MV-4-11 (cell line): Measurements from ENCODE around the gene CEP112.
"Not testable (repeated sequence)": the region's sequence is repeated elsewhere in the genome, so short reads cannot be mapped to it uniquely, and the experiment has no call there.

Source experiments
- DNase-seq: peaks from one replicate; lab custom pipeline; 2025; lab: John Stamatoyannopoulos, UW

CEP112 gene

DNA sequence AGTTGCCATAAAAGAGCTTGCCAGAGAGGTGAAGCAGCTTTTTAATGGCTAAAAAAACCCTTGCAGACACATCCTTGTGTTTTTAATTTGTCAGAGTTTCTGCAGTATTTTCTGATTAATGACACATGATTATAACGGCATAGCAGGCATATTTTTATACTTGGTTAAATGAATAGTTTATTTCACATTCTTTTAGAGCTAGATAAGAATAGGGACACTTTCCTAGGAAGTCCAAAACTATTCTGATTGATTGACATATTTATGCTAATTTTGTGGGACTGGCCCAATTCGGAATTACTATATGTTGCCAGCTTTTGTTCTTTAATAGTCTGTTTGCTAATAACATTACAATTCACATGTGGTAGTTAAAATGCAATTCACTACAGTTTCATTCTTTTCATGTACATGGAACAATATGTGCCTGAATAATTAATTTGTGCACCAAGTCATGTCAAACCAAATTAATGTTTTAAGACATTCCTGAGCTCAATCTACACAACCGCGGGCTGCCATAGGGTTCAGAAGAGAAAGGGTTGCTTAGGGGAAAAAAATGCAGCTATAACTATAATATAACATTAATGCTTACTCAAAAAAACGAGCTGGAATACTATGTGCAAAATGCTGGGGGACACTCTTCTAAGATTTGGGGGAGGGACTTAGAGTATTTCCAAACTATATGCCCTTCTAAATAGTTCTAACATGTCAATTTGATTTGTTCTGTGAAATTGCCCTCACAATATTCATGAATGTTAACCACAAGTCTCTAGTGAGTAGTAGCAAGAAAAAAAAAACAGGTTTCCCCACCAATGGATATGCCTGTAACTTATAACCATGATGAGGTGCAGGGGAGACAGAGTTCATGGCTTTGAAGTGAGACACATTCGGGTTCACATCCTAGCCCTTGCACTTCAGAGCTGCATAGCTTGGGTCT lies 305.4 kb downstream of the CEP112 start:
- no peak for DNase-seq

DNA sequence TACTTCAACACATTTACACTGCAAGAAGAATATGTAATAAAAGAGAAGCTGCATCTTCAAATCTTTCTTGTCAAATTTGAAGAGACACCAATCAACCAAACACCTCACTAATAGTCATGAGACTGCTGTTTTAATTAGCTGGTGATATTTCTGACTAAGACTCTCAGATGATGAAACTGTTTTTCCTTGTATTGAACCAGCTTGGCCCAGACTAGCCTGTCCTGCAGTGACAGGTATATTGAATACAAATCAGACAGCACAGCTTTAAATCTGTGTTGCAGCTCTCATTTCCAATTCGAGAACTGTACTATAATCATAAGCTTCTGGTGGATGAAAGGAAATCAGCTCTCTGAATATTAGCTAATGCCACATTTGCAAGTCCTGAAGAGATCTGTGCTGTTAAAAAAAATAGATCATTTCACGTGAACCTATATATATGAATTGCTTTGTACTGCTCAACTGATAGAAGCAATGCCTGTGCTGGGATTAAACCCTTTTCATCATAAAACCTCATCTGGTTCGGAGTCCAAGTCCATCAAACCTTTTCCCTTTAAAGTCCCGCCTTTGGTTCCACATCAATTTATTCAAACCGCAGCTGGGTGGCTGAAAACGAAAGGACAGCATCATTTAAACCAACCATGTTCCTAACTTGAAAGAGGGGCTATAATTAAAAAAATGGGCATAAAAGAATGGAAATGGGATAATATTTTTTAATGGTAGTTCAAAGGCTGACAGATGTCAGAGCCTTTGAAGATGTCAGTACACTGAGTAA lies 306.2 kb downstream of the CEP112 start:
- DNase-seq = no peak

DNA sequence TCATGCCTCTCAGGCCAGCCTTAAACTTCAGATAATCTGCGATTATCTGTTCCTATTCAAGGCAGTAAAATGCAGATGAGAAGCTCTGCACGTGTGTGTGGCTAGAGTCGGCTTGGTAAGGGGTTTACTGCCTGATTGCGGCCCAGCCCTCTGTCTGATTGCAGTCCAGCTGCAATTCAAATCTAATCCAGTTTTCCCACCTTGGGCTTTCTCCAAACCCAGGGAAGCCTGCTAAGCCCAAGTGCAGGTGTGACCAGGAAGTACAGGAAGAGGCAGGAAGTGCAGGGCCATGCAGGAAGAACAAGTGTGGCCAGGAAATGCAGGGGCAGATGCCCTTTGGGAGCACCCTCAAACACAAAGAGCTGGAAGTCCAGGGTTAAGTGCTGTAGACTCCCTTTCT lies 314.9 kb downstream of the CEP112 start:
- DNase-seq = no peak

DNA sequence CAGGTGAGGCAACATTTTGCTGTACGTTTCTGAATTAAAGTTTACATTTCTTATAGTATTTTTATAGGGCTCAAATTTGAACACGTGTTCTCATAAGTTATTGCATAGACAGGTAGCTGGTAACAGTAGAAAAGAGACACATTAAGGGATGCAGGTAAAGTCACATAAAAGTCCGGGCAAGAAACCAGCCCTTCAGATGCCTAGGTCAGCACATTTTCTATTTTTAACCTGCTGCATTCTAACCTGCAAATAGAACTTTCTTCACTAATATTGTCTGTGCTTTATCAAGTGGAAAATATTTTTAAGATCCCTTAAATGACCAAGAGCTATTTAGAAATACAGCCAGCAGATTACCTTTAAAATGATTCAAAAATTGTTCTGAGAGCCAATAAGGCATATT lies 323.1 kb downstream of the CEP112 start:
- DNase-seq = no peak

DNA sequence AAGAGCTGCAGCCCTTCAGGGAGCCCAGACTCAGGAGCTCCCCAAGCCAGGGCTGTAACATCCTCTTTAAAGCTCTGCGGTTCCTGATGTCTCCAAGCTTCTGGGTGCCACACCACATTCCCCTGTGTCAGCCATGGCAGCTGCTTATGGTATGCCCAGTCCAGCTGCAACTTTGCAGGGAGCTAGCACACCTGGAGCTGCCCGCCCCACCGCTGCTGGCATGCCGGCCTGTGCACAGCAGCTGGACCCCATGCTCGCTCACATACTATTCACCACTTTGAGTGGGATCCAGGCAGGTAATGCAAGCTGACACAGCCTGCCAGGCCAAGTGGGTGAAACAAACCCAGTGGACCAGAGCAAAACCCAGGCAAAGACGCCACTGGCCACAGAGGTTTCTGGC lies 324.9 kb downstream of the CEP112 start:
- no peak for DNase-seq

DNA sequence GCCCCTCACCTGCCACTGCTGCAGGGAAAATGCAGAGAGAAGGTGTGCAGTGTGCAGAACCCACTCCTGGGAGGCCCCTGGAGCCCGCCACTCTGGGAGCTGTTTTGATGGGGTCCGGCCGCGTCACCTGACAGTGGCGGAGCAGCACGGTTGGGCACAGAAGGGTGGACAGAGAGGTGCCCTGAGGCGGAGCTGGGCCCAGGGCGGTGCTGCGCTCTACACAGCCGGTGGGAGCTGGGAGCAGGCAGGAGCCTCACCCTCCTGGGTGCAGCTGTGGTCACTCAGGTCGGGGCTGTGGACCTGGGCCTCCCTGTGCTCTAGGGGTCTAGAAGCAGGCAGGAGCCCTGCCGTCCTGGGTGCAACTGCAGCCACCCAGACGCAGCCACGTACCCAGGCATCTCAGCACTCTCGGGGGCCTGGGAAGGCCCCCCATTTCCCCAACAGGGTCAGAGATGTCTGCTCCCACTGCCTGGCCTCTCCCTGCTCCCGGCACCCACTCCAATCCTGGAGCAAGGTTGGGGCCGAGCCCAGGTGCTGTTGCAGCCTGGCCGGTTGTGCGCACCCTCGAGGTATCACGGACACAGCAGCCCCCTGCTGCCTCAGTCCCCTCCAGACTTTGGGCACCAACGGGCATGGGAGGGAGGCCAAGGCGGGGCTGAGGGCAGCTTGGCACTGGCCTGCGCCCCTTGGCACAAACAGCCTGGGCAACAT lies 326.1 kb downstream of the CEP112 start:
- no peak for DNase-seq

DNA sequence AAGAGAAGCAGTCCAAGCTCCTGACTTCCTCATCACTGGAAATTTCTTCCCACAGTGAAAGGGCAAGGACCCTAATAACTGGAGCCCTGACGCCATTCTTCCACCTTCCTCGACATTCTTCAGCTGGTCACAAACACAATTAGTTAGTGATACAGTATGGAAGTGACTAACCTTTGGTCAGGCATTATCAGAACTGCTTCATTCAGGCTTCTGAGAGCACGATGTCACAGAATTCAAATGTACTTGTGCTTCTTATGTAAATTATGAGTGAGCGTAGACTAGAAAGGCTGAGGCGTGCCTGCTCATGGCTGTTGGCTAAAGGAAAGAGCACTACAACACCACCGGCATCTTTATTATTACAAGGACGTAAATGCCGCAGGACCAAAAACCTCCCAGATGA lies 327.5 kb downstream of the CEP112 start:
- no peak for DNase-seq

DNA sequence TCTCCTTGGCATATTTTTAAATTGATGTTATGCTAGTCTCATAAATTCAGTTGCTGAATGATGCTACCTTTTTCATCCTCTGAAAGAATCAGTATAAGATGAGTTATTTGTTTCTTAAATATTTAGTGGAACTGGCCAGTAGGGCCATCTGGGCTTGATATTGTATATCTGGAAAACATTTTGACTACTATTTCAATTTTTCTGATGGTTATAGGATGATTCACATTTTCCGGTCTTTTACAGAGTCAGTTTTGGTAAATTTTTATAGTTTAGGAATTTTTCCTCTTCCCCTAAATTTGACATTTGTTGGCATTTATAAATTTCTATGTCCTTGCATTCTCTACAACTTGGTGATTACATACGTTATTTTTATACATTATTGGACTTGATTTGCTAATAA lies 334.2 kb downstream of the CEP112 start:
- DNase-seq = no peak

DNA sequence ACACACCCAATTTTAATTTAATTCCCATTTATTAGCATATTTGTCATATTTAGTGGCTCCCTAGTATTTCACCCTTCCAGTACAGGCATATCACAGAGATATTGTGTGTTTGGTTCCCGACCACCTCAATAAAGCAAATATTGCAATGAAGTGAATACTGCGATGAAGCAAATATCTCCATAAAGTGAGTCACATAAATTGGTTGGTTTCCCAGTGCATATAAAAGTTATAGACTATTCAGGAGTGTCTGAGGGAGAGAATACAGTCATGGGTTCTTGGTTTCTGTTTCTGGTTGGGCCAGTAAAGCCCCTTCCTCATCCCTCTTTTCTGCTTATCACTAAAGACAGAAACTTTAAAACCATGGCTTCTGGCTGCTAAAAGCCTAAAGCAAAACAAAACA lies 335.1 kb downstream of the CEP112 start:
- no peak for DNase-seq

DNA sequence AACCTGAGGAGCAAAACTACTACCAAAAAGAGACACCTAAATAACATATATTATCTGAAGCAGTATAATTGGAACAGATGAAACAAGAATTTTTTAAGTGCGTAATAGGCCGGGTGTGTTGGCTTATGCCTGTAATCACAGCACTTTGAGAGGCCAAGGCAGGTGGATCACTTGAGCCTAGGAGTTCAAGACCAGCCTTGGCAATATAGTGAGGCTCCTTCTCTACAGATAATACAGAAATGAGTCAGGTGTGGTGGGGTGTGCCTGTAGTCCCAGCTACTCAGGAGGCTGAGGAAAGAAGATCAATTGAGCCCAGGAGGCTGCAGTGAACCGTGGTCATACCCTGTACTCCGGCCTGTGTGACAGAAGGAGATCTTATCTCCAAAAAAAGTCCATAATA lies 336.3 kb downstream of the CEP112 start:
- no peak for DNase-seq

DNA sequence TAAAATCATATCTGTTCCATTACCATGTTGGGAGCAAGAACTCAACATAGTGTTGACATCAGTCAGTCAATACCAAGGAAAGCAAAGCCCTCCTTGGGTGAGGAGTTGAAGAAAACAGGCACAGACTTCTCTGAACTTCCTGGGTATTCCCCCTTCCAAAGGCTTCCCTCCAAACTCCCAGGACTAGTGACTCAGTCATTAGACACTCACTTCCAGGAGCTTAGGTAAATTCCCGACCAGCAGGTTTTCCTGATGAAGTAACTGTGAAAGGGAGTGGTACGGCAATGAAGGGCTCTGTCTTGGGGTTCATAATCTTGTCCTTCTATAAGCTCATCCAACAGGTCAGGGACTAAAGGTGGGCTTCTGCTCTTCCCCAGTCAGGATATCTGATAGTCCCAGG lies 336.7 kb downstream of the CEP112 start:
- no peak for DNase-seq

DNA sequence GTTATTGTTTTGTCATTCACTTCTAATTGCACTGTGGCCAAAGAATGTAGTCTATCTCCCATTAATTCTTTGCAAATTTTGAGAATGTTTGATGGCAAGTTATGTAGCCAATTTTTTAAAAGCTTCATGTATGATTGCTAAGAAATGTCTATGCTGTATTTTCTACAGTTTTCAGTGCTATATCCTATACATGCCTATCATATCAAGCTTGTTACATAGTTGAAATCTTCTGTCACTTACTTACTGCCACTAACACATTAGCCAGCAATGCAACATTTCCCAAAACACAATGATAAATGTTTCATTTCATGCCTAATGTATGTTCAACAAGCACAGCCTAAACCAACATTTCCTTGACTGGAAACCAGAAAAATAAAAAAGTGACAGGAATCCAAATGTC lies 338.1 kb downstream of the CEP112 start:
- no peak for DNase-seq

DNA sequence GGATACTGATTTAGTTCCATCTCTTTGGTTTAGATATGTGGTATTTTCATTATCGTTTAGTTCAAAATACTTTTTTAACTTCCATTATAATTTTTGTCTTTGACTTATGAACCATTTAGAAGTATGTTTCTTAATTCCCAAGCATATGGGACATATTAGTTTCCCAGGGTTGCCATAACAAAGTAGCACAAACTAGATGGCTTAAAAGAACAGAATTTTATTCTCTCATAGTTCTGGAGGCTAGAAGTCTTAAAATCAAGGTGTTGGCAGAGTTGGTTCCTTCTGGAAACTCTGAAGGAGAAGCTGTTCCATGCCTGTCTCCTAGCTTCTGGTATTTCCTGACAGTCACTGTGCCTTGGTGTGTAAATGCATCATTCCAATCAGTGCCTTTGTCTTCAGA lies 339.0 kb downstream of the CEP112 start:
- DNase-seq = no peak

DNA sequence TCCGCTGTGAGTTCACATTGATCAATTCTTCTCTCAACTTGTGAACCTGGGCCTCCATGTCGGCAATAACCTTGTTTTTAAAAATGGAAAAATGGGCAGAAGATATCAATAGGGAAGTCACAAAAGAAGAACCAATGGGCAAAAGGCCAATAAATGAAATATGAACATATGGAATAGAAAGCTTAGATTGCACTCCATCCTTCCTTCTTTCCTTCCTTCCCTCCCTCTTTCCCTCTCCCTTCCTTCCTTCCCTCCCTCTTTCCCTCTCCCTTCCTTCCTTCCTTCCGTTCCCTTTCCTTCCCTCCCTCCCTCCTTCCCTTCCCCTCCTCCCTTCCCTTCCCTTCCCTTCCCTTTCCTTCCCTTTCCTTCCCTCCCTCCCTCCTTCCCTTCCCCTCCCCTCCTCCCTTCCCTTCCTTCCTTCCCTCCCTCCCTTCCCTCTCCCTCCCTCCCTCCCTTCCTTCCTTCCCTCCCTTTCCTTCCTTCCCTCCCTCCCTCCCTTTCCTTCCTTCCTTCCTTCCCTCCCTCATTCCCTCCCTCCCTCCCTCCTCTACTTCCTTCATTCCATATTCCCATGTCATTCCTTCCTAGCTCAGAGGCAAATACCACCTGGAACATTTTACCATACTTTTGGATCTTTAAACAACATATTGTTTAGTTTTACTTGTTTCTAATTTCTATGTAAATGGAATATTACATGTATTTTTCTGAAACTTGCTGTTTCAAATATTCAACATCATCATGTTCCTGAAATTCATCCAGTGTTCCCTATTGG lies 339.8 kb downstream of the CEP112 start:
- no peak for DNase-seq

DNA sequence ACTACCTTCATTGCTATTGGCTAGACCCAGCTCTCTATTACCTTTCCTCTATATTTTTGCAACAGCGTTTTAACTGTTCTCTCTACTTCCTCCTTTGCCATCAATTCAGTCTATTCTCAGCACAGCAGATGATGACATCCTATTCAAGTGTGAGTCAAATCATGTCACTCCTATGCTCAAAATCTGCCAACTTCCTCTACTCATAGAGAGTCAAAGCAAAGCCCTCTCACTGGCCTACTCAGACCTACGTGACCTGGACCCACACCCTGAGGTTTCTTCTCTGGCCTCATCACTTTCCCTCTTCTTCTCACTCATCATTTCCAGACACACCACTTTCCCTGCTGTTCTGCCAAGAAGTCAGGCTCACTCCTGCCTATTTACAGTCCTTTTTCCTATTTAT lies 341.4 kb downstream of the CEP112 start:
- DNase-seq = peak; percentile 64

DNA sequence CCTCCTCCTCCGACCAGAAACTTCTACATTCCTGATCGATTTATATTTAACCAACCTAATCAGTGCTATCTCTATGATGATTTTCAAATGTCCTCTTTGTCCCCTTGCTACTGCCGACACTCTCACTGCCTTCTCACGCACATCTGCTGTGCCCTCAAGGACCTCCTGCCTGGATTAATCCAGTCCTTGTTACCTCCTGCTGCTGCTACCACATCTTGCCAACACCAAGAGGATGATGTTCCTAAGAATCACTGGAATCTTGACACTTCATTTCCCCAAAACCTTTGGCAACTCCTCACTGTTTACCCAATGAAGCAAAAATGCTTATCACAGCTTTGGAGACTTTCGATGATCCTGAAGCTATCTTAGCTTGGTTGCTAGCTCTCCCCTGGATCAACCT lies 343.2 kb downstream of the CEP112 start:
- DNase-seq = no peak

DNA sequence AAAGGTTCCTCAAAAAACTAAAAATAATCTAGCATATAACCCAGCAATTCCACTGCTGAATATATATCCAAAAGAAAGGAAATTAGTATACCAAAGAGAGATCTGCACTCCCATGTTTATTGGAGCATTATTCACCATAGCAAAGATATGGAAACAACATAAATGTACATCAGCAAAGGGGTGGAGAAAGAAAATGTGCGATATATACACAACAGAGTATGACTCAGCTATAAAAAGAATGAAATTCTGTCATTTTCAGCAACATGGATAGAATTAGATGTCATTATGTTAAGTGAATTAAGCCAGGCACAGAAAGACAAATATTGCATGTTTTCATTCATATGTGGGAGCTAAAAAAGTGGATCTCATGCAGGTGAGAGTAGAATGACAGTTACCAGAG lies 350.8 kb downstream of the CEP112 start:
- no peak for DNase-seq

DNA sequence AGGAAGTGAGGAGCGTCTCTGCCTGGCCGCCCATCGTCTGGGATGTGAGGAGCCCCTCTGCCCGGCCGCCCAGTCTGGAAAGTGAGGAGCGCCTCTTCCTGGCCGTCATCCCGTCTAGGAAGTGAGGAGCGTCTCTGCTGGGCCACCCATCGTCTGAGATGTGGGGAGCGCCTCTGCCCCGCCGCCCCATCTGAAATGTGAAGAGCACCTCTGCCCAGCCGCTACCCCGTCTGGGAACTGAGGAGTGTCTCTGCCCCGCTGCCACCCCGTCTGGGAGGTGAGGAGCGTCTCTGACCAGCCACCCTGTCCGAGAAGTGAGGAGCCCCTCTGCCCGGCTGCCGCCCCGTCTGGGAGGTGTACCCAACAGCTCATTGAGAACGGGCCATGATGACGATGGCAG lies 354.7 kb downstream of the CEP112 start:
- DNase-seq = not testable (repeated sequence)

DNA sequence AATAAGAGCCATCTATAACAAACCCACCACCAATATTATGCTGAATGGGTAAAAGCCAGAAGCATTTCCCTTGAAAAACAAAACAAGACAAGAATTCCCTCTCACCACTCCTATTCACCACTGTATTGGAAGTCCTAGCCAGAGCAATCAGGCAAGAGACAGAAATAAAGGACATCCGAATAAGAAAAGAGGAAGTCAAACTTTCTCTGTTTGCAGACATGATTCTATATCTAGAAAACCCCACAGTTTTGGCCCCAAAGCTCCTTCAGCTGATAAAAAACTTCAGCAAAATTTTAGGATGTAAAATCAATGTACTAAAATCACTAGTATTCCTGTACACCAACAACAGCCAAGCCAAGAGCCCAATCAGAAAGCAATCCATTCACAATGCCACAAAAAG lies 358.7 kb downstream of the CEP112 start:
- peak; percentile 1 for DNase-seq

DNA sequence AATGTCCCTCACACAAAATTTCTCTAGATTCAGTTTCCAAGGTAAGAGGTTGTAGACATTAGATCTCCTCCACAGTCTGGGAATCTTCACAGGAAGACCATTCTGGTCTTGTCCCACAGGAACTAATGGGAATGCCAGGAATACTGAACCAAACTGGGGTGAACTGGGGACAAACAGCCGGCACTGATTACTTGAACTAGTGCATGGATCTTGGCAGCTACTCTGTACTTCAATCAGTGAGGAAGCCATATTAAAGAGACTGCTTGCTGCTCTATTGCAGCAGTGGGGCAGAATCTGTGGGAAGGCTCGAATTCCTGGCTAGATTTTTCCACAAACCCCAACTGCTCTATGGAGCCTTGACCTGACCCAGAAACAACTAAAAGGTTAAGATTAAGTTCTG lies 361.6 kb downstream of the CEP112 start:
- no peak for DNase-seq

DNA sequence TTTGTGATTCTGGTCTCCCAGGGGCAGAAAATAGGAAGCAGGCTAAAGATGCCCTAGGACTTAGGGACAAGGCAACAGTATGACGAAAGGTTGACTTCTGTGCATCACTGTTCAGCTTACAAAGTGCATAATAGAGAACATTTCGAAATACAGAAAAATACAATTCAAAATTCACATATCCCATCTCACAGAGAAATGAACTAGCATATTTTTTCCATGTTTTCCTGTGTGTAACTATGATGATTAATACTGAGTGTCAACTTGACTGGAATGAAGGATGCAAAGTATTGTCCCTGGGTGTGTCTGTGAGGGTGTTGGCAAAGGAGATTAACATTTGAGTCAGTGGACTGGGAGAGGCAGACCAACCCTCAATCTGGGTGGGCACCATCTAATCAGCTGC lies 365.4 kb downstream of the CEP112 start:
- not testable (repeated sequence) for DNase-seq

DNA sequence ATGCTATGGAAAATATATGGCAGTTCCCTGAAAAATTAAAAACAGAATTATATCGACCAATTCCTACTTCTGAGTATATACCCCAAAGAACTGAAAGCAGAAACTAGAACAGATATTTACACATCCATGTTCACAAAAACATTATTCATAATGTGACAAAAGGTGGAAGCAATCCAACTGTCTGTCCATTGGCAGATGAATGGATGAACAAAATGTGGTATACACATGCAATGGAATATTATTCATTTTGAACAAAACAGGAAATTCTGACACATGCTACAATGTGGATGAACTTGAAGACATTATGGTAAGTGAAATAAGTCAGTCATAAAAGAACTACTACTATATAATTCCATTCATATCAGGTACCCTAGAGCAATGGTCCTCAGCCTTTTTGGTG lies 367.0 kb downstream of the CEP112 start:
- DNase-seq = no peak
